Endothelial cell of umbilical vein (primary cell): ENCODE results near the gene SH3YL1.

ENCODE experiments used
- CTCF ChIP-seq, 2 donors: IDR thresholded peaks; 1 replicate in 1 of 2; 2 replicates in 1 of 2; pipeline ENCODE4 v1.5.1; 2011; ENCODE audit warnings: low read length in 2 of 2, mild to moderate bottlenecking in 2 of 2, moderate library complexity in 2 of 2, control low read depth in 1 of 2, inconsistent platforms in 1 of 2, low read depth in 1 of 2; ENCODE audit not compliant: insufficient read depth in 1 of 2; ENCODE audit errors: extremely low read depth in 1 of 2
- POLR2AphosphoS5 ChIP-seq: IDR thresholded peaks from 2 replicates; pipeline ENCODE4 v1.6.1; 2012; ENCODE audit warnings: low read depth, mild to moderate bottlenecking, control low read depth, low read length, moderate library complexity; ENCODE audit not compliant: insufficient read depth

GRCh38 chr2:184695-185094, 79.1 kb downstream of the SH3YL1 start:
- TF ChIP-seq CTCF (IDR thresholded peaks at IDR 0.05; ENCODE audit: extremely low read depth in 1 of 2, insufficient read depth in 1 of 2, low read depth in 1 of 2, low read length in 2 of 2) (no peak), POLR2AphosphoS5 (no peak)
